K562 (cell line): ENCODE results near the gene VTI1B. TPM values are rescaled to one million over a fixed set of nuclear protein-coding genes. Genes with fewer than 3 reads are reported as not detected.
A peak's percentile ranks its signal among the peaks of the same experiment; 100 is the strongest.

Experiments
- ARID2 ChIP-seq: fragments of 450-650 bp; IDR thresholded peaks from 2 replicates; pipeline ENCODE4 v1.6.1; 2017; ENCODE audit warnings: antibody characterized with exemption, mild to moderate bottlenecking
- CBX2 ChIP-seq: fragments of 200-600 bp; sonication (generic); IDR thresholded peaks from one replicate; pipeline ENCODE4 v1.6.1; 2012; ENCODE audit warnings: mild to moderate bottlenecking, low read length, inconsistent platforms; ENCODE audit not compliant: insufficient read depth, poor library complexity, severe bottlenecking
- E2F6 ChIP-seq, 2 experiments: IDR thresholded peaks; 2 replicates each; pipeline ENCODE4 v1.6.1; 2011; ENCODE audit warnings: borderline replicate concordance in 1 of 2, control low read depth in 1 of 2, low read depth in 1 of 2, low read length in 1 of 2, mild to moderate bottlenecking in 1 of 2, mixed read lengths in 1 of 2, moderate library complexity in 1 of 2; ENCODE audit not compliant: insufficient read depth in 1 of 2, insufficient read length in 1 of 2, poor library complexity in 1 of 2, severe bottlenecking in 1 of 2; ENCODE audit errors: extremely low read depth in 1 of 2
- FOXP1 ChIP-seq: sonication (generic); formaldehyde crosslinking; IDR thresholded peaks from 2 replicates; pipeline ENCODE4 v1.8.0; 2022; ENCODE audit warnings: mild to moderate bottlenecking, missing genetic modification reagents
- HBP1 ChIP-seq: fragments of 450-650 bp; formaldehyde crosslinking; IDR thresholded peaks from 2 replicates; pipeline ENCODE4 v1.4.0; 2022; ENCODE audit warnings: missing genetic modification characterization
- HINFP ChIP-seq: fragments of 450-650 bp; conservative IDR thresholded peaks from 2 replicates; pipeline ENCODE4 v1.6.1; 2016; ENCODE audit warnings: missing genetic modification characterization, low read depth, mild to moderate bottlenecking, control low read depth, missing compliant biosample characterization
- KHSRP ChIP-seq: fragments of 450-650 bp; IDR thresholded peaks from 2 replicates; pipeline ENCODE4 v1.6.1; 2017
- KLF13 ChIP-seq: fragments of 450-650 bp; IDR thresholded peaks from 2 replicates; pipeline ENCODE4 v1.6.1; 2016; ENCODE audit warnings: missing genetic modification characterization, low read depth, mild to moderate bottlenecking, missing compliant biosample characterization, moderate library complexity, borderline replicate concordance
- MLX ChIP-seq, 2 experiments: fragments of 450-650 bp in 1 of 2; sonication (generic) in 1 of 2; formaldehyde crosslinking; conservative IDR thresholded peaks; 2 replicates each; pipeline versions ENCODE4 v1.4.0 to v1.8.1; 2020 to 2022; ENCODE audit warnings: mild to moderate bottlenecking in 1 of 2, missing genetic modification reagents in 1 of 2
- NEUROD1 ChIP-seq: fragments of 150-350 bp; IDR thresholded peaks from 2 replicates; pipeline ENCODE4 v1.6.1; 2014; ENCODE audit warnings: borderline replicate concordance, low read length, low read depth; ENCODE audit not compliant: partially characterized antibody
- NFXL1 ChIP-seq: fragments of 450-650 bp; formaldehyde crosslinking; IDR thresholded peaks from 2 replicates; pipeline ENCODE4 v1.4.0; 2021; ENCODE audit warnings: mild to moderate bottlenecking
- PCBP2 ChIP-seq: fragments of 200-400 bp; formaldehyde crosslinking; IDR thresholded peaks from 2 replicates; pipeline ENCODE4 v1.6.1; 2018; ENCODE audit warnings: low read length, low read depth, mild to moderate bottlenecking, moderate library complexity; ENCODE audit not compliant: poor library complexity, severe bottlenecking
- PHF8 ChIP-seq: fragments of 200-600 bp; sonication (generic); IDR thresholded peaks from 2 replicates; pipeline ENCODE4 v1.6.1; 2012; ENCODE audit warnings: mixed run types, mild to moderate bottlenecking, inconsistent platforms, low read length, moderate library complexity, borderline replicate concordance
- RBM25 ChIP-seq: fragments of 200-400 bp; formaldehyde crosslinking; IDR thresholded peaks from 2 replicates; pipeline ENCODE4 v1.6.1; 2018; ENCODE audit warnings: low read length, low read depth, moderate library complexity; ENCODE audit not compliant: severe bottlenecking
- SOX6 ChIP-seq: fragments of 450-650 bp; IDR thresholded peaks from 2 replicates; pipeline ENCODE4 v1.6.1; 2014; ENCODE audit warnings: mild to moderate bottlenecking
- TRIM28 ChIP-seq: fragments of 450-650 bp; IDR thresholded peaks from 2 replicates; pipeline ENCODE4 v1.6.1; 2017
- ZMIZ1 ChIP-seq, 2 experiments: fragments of 150-350 bp in 1 of 2; IDR thresholded peaks; 2 replicates each; pipeline ENCODE4 v1.6.1; 2012 to 2016; ENCODE audit warnings: low read depth in 2 of 2, low read length in 2 of 2, mild to moderate bottlenecking in 1 of 2, moderate library complexity in 1 of 2
- ZNF217 ChIP-seq: sonication (generic); formaldehyde crosslinking; IDR thresholded peaks from 2 replicates; pipeline ENCODE4 v1.8.0; 2022; ENCODE audit warnings: mild to moderate bottlenecking, missing genetic modification reagents
- ZNF707 ChIP-seq: fragments of 250-450 bp; sonication (Bioruptor Pico); conservative IDR thresholded peaks from 2 replicates; pipeline ENCODE4 v1.8.0; 2022; ENCODE audit warnings: inconsistent platforms, mild to moderate bottlenecking, moderate library complexity
- polyA plus RNA-seq, 8 experiments: library from polyadenylated mRNA; depleted of rRNA in 4 of 8; stranded (reverse) in 5 of 8; unstranded in 3 of 8; fragments of >200 nt; fragmentation: Nextera tagmentation in 2 of 8; fragmentation: Illumina TruSeq in 1 of 8; extraction: Ambion mirVana in 2 of 8; extraction: Trizol in 1 of 8; gene quantifications; 2 replicates each; pipeline versions ENCODE4 v1.2.1 to v1.2.3, GENCODE V29; 2011 to 2014; ENCODE audit warnings: inconsistent platforms in 1 of 8, missing spikeins in 1 of 8
- total RNA-seq, 7 experiments: library from RNA; depleted of rRNA in 6 of 7; stranded (reverse); fragments of >200 nt in 6 of 7; fragmentation: Illumina TruSeq in 2 of 7; extraction: Trizol in 2 of 7; gene quantifications; 2 replicates each; pipeline versions ENCODE4 v1.2.1 to v1.2.3, GENCODE V29; 2011 to 2021; ENCODE audit warnings: low replicate concordance in 1 of 7

Gene VTI1B
- total and polyA plus RNA-seq, 9 of the 15 experiments (the other 6 are each of a cell fraction or from before 2014, with no cell fraction given) = 7.8 to 69.8 (median 50.1) TPM

GRCh38 chr14:67636361-67636919 lies 38.0 kb downstream of the VTI1B start (continued):
- TF ChIP-seq E2F6 (IDR thresholded peaks at IDR 0.05; ENCODE audit: borderline replicate concordance in 1 of 2, extremely low read depth in 1 of 2, insufficient read depth in 1 of 2, insufficient read length in 1 of 2, low read depth in 1 of 2, low read length in 1 of 2, poor library complexity in 1 of 2, severe bottlenecking in 1 of 2) (no peak), KLF13 (tag) (no peak), CBX2 (no peak), ZNF707 (CRISPR knock-in tag) (no peak), RBM25 (no peak), PHF8 (no peak), NFXL1 (CRISPR knock-in tag) (no peak), HBP1 (CRISPR knock-in tag) (0 out of 2 replicates have a peak, but pooled peaks have one; percentile 14), KHSRP (0 out of 2 replicates have a peak, but pooled peaks have one; percentile 50), HINFP (tag) (no peak; the same call in 1 of the 2 replicates), MLX (CRISPR knock-in tag; conservative IDR thresholded peaks at IDR 0.05) (no peak), TRIM28 (no peak), ZNF217 (CRISPR knock-in tag) (no peak), FOXP1 (CRISPR knock-in tag) (no peak), NEUROD1 (peak; percentile 76), PCBP2 (no peak), ZMIZ1 (IDR thresholded peaks at IDR 0.05; ENCODE audit: low read depth in 2 of 2, low read length in 2 of 2) (peak in 1 of 2 experiments; percentile 91; a peak in 2 of 4 replicates), ARID2 (no peak), SOX6 (peak; percentile 96)
